ENCODE data around the gene RIMBP2.

RIMBP2 gene

DNA sequence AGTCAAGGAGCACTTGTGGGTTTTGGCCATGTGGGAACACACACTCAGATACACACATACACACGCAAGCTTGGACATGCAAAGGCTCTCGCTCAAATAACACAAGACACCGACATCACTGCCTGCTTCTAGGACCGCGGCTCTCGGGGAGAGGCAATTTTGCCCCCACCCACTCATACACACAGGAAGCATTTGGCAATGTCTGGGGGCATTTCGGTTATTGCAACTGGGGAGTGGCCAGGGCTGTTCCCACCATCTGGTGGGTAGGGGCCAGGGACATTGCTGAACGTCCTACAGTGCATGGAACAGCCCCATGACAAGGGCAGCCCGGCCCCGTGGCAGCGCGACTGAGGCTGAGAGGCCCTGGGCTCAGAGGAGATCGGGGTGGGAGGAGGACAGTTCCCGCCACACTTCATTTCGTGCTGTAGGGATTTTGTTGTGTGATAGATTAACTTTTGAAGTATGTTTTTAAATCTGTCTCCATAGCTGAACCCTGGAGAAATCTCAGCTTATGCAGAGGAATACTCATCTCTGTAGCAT lies 35.6 kb downstream of the RIMBP2 start:
- no peak for DNase-seq (ENCODE audit: low read depth, low spot score)

DNA sequence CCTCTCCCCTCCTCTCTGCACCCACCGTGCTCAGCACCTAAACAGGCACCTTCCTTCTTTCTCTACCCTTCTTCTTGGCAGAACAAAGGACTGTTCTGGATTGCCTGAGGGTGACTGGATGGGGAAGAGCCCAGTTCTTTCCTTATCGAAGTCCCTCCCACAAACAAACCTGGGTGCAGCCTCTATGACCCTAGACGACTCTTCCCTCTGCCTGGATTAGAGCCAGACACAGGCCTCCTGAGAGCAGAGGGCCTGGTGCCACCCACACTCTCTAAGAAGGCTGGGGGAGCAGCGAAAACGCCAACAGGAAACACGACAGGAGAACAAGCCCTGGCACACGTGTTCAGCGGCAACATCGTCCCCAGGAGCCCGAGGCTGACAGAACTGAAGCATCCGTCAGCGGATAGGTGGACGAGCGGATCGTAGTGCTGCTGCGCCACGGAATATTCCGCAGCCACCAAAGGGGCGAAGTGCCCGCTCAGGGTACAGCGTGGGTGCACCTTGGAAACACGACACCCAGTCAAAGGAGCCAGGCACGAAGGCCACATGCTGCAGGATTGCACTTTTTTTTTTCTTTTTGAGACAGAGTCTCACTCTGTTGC lies 38.0 kb downstream of the RIMBP2 start:
- DNase-seq (ENCODE audit: low read depth, low spot score), result no peak

DNA sequence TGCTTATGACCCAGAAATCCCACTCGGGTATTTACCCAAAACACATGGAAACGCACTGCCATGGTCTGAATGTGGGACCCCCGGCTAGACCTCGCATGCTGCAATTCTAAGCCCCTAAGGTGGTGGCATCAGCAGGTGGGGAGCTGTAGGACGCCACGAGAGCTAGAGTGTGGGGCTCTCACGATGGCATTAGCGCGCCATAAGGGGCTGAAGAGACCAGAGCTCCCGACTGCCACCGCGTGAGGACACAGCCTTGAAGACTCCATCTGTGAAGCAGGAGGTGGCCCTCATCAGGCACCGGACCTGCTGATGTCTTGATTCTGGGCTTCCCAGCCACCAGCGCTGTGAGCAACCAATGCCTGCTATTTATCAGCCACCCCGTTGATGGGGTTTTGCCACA lies 40.3 kb downstream of the RIMBP2 start:
- DNase-seq (ENCODE audit: low read depth, low spot score), result no peak

DNA sequence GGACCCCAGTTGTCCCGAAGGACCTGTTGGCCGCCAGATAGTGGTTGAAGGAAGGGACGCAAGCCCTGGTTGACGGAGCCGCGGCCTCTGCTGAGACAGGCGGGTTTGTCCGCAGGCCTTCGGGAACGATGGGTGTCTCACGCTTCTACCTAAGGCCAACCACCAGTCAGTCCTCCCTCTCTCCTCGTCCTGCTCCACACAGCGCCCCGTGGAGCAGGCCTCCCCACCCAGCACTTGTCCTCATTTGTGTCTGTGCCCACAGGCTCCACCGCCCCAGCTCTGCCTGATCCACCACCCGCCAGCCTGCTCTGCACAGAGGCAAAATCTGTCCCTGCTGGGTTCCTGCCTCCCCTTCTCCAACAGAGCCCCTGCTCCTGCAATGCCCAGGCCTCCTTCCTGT lies 41.0 kb downstream of the RIMBP2 start:
- DNase-seq (ENCODE audit: low read depth, low spot score), result no peak

DNA sequence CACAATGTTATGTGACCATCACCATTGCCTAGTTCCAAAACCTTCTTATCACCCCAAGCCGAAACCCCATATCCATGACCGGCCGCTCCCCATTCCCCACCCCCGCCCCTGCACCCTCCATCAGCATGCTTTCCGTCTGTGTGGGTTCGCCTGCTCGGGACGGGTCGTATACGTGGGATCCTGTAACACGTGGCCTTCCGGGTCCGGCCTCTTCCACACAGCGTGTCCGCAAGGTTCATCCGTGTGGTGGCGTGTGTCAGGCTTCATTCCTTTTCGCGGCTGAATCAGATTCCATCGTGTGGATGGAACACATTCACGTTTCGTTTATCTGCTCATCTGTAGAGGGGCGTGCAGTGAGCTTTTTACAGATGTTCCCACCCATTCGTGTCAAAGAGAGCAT lies 41.4 kb downstream of the RIMBP2 start:
- no peak for DNase-seq (ENCODE audit: low read depth, low spot score)

DNA sequence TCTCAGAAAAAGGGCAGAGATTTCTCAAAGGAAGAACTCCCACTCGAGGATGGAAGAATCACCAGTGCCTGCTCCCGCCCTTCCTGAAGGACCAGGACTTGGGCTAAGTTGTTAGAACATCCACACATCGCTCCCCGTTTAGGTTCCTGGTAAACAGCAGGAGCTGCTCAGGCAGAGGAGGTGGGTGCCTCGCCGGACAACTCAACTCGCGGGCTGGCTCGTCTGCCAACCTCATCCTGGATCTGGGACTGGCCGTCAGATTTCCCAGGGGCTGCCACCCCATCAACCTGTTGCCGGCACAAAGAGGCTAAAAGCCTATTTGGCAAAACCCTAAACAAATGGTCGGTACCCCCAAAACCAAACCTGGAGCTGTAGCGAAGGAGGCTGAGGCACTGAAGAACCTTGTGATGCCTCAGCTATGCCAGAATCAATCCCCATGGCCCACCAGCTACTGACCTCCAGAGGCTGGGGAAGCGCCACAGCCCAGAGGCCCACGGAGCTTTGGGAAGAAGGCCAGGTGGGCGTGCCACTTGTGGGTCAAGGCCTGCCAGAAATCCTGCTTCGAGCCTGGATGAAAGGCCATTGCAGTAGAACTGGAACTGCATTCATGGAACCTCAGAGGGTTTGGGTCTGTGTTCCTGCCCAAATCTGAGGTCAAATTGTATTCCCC lies 42.9 kb downstream of the RIMBP2 start:
- DNase-seq (ENCODE audit: low read depth, low spot score), result no peak

DNA sequence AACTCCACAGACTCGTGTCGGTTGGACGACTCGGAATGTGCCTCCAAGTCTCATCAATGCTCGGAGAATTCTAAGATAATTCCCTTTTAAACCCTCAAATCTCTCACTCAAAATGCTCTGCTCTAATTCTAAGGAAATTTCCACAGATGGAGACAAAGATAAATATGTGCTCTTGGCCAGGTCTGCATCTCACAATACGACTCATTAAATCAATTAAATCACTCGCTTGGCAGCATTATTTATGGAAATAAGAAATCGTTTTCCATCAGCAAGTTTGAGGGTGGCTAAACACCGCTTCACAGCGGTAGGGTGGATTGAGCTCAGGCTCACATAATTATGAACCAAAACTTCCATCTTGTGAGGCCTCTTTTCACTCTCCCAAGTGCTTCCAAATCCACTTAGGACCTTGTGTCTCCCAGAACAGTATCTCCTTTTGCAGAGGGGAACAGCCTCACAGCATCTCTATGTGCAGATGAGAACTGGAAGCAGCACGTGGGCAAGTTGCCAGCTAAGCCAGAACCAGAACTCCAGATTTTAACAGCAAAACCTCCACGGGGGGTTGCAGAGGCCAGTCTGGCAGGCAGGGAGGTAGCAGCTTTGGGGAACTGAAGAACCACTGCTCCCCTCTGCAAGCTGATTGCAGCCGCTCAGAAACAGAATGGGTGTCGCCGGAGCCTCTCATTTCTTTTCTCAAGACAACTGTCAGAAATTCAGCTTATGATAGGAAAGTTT lies 43.8 kb downstream of the RIMBP2 start:
- DNase-seq (ENCODE audit: low read depth, low spot score), result no peak

DNA sequence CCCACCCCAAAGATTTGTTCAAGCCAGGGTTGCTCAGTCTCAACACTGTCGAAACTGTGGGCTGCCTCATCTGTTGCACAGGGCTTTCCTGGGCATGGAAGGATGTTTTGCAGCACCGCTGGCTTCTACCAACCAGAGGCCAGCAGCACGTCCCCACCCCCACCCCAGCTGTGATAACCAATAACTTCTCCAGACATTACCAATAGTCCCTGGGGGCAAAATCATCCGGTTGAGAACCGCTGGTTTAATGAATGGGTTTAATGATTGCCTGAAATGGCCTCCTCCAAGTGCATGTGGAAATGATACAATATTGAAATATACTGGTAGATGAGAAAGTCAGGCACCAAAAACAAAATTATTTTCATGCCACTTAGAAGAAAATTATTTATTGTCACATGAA lies 44.5 kb downstream of the RIMBP2 start:
- no peak for DNase-seq (ENCODE audit: low read depth, low spot score)

DNA sequence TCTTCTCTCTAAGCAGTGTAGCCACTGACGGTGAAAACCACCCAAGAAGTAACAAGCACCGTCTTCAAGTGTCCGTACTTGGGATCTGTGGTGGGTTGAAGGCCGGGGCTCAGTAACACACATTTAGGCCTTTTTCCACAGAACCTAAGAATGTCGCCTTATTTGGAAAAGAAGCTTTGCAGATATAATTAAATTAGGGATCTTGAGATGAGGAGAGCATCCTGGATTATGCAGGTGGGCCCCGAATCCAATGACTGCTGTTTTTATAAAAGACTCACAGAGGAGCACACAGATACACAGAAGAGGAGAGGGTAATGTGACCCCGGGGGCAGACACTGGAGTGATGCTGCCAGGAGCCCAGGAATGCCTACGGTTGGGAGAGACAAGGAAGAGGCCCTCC lies 46.3 kb downstream of the RIMBP2 start:
- no peak for DNase-seq (ENCODE audit: low read depth, low spot score)

DNA sequence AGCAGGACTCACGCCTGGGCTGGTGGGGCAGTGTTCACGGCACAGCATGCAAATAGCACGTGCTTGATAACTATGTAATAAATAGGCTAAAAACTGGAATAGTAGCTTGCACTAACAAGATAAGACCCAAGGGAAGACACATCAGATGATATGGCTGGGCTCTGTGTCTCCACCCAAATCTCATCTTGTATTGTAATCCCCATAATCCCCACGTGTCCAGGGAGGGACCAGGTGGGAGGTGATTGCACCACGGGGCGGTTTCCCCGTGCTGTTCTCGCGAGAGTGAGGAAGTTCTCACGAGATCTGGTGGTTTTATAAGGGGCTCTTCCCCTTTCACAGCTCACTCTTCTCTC lies 46.9 kb downstream of the RIMBP2 start:
- DNase-seq (ENCODE audit: low read depth, low spot score), result no peak

DNA sequence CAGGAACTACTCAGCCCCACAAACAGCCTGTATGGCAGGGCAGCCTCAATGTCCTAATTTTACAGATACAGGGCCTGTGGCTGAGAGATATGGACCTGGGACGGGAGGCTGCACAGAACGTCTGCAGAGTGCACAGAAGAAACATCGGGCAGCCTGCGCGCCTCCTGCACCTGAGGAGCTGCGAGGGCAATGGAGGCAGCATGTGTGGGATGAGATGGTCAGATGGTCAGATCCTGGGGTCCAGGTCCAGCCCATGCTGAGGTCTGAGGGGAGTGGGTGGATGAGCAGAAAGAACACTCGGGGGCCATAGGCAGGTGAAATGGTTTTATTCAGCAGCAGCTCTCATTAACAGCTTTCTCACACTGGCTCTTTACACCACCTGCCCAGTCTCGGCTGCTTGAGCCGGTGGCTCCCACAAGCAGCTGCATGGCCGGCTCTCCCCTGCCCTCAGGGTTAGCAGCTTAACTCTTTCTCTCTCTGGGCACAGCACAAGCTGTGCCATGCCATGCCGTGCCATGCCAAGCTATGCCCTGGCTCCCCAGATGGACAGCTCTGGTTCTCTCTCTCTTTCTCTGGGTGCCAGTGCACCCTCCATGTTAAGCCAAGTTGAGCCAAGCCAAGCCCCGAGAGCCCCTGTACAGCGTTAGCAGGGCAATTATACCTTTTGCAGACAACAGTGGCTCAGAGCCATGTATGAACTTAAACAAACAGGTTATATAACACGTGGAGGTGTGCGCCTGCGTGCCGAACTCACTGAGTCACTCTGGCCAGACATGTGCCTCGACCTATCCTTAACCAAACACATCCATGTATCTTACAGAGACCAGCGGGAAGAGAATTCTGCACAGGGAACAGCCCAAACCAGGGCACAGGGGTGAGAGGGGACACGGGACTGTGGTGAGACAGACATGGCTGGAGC lies 47.6 kb downstream of the RIMBP2 start:
- no peak for DNase-seq (ENCODE audit: low read depth, low spot score)

DNA sequence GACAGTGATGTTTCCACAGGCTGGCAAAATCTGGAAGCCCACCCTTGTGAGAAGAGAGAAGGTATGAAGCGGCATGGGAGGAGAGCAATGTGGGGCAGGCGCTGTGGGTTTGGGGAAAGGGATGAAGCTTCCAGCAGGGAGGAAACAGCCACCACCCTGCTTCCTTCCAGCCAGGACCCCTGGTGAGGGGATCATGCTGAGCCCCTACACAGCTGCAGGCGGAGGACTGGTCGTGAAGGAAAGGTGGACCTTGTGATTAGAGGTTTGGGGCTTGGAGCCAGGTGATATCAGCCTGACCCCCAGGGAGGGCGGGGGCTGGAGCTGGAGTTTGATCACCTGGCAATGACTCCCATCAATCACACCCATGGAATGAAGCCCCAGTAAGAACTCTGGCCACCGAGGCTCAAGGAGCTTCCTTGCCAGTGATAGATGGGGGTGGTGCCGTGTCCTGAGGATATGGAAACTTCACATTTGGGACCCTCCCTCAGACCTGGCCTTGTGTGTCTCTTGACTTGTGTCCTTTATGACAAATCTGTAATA lies 48.6 kb downstream of the RIMBP2 start:
- no peak for DNase-seq (ENCODE audit: low read depth, low spot score)

DNA sequence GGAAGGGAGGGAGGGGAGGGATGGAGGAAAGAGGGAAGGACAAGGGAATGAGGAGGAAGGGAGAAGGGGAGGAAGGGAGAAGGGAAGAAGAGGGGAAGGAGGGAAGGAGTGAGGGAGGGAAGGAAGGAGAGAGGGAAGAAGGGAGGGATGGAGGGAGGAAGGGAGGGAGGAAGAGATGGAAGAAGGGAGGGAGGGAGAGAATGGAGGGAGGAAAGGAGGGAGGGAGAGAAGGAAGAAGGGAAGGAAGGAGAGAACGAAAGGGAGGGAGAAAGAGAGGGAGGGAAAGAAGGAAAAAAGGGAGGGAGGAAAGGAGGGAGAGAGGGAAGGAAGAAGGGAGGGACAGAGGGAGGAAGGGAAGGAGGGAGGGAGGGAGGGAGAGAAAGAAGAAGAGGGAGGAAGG lies 49.5 kb downstream of the RIMBP2 start:
- no peak for DNase-seq (ENCODE audit: low read depth, low spot score)

DNA sequence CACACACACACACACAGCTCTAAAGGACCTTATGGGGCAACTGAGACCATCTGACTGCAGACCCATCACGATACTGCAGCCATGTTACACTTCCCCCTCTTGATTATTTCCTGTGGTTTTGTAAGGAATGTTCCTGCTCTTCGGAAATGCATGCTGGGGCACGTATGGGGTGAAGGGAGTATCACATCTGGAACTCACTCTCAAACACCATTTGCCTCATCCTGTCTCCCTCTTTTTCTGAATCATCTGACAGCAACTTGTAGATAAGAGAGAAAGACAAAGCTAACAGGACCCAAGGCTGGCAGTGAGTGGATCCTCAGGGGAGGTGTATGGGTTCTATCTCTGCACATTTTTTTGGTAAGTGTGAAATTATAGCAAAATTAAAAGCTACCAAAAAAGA lies 50.3 kb downstream of the RIMBP2 start:
- DNase-seq (ENCODE audit: low read depth, low spot score), result no peak

DNA sequence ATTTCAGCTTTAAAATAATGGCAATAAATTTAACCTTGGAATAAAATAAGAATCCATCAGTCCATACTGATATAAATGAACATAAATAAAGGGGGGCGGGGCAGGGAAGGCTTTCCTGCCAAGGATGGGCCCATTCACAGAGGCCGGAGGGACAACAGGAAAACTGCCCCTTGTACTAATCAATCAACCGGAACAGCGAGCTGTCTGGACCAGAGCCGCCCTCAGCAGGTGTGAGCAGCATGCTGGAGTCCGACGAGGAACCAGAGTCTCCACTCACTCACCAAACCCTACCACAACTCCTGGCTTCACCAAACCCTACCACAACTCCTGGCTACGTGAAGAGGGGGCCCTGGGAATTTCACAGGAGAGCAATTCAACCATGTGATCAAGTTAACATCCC lies 51.3 kb downstream of the RIMBP2 start:
- DNase-seq (ENCODE audit: low read depth, low spot score), result no peak

DNA sequence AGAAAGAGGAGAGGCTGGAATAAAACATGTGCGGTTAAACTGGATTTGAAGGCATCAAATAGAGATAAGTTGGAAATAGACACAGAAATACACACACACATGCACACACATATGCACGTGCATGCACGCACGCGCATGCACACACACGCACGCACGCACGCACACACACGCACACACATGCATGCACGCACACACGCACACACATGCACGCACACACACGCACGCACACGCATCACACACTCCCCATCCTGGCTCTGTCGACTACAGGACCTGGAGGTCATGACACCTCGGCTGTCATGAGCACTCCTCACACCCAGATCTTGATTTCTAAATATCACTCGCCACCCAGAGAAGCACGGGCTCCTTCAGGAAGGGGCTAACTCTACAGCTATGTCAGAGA lies 51.8 kb downstream of the RIMBP2 start:
- no peak for DNase-seq (ENCODE audit: low read depth, low spot score)

DNA sequence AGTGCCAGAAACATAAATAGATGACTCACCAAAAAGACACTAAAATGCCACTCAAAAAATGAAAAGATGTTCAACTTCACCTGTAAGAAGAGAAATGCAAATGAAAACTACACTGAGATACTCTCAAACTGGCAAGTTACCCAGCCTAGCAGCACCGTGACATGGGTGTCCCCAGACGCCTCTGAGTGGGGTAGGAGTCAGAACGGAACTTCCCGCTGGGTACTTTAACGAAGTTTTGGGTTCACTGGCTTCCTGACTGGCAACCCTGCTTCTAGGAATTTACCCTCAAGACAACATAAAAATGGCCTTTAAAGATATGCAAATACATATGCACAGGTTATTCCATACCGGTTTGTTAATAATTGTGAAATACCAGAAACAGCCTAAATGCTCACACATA lies 52.6 kb downstream of the RIMBP2 start:
- no peak for DNase-seq (ENCODE audit: low read depth, low spot score)

DNA sequence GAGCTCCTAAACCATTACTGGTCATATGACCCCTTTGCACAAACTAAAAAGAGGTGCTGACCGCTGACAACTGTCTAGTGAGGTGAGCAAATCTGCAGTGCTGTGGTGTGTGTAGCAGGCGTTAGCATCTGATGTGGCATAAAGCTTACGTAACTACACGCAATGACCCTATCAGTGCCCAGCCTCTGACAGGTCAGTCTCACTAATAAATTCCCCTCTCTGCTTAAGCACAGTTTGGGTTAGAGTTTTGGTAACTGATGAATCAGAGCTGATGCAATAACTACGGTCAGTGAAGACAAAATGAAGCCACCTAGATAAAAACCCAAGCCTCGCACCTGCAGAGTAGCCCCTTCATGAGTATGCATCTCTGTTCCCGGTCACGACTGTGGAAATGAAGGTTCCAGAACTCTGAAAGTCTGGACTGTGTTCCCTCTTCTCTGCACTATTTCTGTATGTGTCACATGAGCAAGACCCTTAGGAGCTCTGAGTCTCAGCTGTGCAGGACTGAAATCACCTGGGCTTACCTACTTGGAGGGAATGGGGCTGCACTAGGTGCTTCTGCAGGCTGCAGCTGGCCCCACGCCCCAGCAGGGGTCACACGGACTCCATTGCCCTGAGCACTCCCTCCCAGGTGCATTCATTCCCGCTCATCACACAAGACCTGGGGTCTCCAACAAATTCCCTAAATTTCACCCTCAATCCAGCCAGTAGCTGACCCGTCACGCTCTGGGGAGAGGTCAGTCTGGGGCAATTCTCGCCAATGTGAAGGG lies 54.4 kb downstream of the RIMBP2 start:
- no peak for DNase-seq (ENCODE audit: low read depth, low spot score)

DNA sequence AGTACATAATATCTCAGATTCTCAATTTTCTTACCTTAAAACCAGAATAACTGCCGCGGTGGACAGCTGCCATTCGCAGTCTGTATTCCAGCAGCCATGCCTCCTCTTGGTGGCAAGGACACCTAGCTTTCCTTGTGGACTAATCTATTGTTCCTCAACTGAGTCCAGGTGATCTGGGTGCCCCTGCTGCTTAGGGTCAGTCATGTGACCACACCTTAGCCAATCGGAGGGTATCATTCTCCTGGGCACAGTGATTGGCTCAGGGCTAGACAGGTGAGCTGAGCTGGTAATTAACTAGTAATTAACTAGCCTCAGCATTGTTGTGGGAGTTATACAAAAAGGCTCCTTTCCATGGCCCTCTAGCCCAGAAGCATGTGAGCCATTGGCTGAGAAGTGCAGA lies 55.0 kb downstream of the RIMBP2 start:
- DNase-seq (ENCODE audit: low read depth, low spot score), result no peak

DNA sequence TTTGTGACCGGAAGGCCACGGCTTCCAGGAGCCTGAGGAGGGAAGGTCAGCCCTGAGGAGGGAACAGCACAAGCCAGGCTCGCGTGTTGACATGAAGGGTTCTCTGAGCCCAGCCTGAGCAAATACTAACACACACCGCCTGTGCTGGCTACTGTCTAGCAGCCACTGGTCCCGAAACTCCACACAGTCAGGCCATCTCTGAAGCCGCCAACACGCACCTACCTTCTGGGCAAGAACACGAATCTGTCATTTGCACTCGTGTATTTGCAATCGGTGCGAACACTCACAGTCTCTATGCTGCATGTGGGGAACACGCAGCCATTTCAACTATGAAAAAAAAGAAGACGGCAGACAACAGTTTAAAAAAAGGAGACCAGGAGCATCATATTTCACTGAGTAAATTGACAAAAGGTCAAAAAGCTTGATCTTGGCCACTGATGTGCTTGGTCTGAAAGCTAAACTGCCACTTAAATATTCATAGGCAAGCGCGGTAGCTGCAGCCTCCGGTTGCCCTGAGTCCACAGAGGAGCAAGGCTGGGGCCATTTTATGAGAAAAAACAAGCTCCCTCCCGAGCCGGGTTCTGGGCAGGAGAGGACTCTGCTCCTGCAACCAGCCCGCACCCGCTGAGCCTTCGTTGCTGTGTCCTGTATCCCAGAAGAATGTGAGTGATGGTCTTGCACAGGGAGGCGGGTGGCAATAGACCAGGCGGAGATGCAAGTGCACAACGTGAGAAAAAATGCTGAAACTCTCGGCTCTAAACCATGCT lies 57.8 kb downstream of the RIMBP2 start:
- DNase-seq (ENCODE audit: low read depth, low spot score), result no peak

Data from activated naive CD8-positive, alpha-beta T cell treated with anti-CD3 and anti-CD28 coated beads, Interleukin-2, amount 50 U/mL, for 16 hours (primary cell).